ENCODE results near the gene CIC. TPM values are rescaled to one million over a fixed set of nuclear protein-coding genes. Genes with fewer than 3 reads are reported as not detected.

The CIC gene
- total and polyA plus RNA-seq, 2 of the 13 experiments (the other 11 are each of a cell fraction or from before 2014, with no cell fraction given) = 5.9 to 8.0 TPM

GRCh38 chr19:42306646-42307045 lies 37.6 kb downstream of the CIC start (continued):
- no peak for TF ChIP-seq HOMEZ (CRISPR knock-in tag; IDR thresholded peaks at IDR 0.05; ENCODE audit: low read depth)

DNA sequence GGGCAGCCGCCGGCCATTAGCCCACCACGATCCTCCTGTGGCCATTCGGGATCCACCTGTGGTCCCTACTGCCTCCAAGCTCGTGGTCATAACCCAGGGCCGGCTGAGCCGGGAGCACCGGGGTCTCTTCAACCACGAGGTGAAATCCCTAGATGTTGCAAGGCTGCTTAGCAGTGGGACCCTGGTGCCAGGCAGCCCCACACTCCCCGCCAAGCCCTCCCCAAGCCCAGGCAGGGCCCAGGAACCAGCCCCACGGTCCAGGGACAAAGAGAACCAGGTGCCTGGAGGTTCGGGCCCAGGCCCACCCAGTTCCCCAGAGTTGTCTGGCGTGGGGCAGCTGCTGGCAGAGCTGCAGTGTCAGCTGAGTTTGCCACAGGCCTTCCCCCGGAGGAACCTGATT lies 40.6 kb downstream of the CIC start:
- ATAC-seq (no peak), FAIRE-seq (no peak), DNase-seq (ENCODE audit: low spot score) (no peak)
- Histone ChIP-seq H3K27ac (ENCODE audit: extremely low read length, insufficient read depth, low read length) (no peak overlapping the region), H2AFZ (ENCODE audit: low read length) (no peak overlapping the region), H3K9ac (ENCODE audit: insufficient read depth, low read depth, low read length) (no peak overlapping the region), H3K36me3 (replicated peaks in 1 of 2; ENCODE audit: control insufficient read depth in 1 of 2, insufficient read depth in 2 of 2, low read length in 2 of 2) (no peaks in the 10 kb centered on the region), H3K4me1 (ENCODE audit: insufficient read depth, low read length) (peaks cover 19% of the 10 kb centered on the region), H4K20me1 (ENCODE audit: insufficient read depth, low read length) (no peaks in the 10 kb centered on the region), H3K4me3 (replicated peaks in 1 of 3; ENCODE audit: insufficient read depth in 1 of 3, low read depth in 2 of 3, low read length in 3 of 3) (no peak overlapping the region), H3K27me3 (ENCODE audit: control insufficient read depth in 1 of 2, insufficient read depth in 2 of 2, low read length in 2 of 2) (peaks cover 0 to 7% of the 10 kb centered on the region in 2 experiments; a peak in 3 of 5 replicates), H3K9me3 (ENCODE audit: low read length) (no peaks in the 10 kb centered on the region), H3K79me2 (ENCODE audit: insufficient read depth, low read length) (no peaks in the 10 kb centered on the region), H3K4me2 (ENCODE audit: low read depth, low read length) (no peak overlapping the region)
- no peak for TF ChIP-seq HNRNPH1 (optimal IDR thresholded peaks at IDR 0.05; ENCODE audit: low read depth, low read length)
- TF ChIP-seq, protein P1, sequence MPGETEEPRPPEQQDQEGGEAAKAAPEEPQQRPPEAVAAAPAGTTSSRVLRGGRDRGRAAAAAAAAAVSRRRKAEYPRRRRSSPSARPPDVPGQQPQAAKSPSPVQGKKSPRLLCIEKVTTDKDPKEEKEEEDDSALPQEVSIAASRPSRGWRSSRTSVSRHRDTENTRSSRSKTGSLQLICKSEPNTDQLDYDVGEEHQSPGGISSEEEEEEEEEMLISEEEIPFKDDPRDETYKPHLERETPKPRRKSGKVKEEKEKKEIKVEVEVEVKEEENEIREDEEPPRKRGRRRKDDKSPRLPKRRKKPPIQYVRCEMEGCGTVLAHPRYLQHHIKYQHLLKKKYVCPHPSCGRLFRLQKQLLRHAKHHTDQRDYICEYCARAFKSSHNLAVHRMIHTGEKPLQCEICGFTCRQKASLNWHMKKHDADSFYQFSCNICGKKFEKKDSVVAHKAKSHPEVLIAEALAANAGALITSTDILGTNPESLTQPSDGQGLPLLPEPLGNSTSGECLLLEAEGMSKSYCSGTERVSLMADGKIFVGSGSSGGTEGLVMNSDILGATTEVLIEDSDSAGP (CRISPR knock-in tag; IDR thresholded peaks at IDR 0.05; ENCODE audit: borderline replicate concordance) = peak; percentile 17; the same call in 1 of the 2 replicates
- intact Hi-C loops (cut with micrococcal nuclease; ENCODE audit: unreplicated experiment) = no loop called here
- in situ Hi-C loops (cut with HindIII; ENCODE audit: extremely low pct_ligation_motif_present, low pct_unique_long_range_greater_than_20kb) = no loop called here
- CTCF ChIA-PET (ENCODE audit: low intra/inter-chr PET ratio, low total read pairs) = no interaction called here
- POLR2A ChIA-PET = no interaction called here
- BruUV-seq (replicated peaks) = no TSS peak
- WGBS (ENCODE audit: low lambda C conversion rate) = 49% methylated on average over 5 of the region's 14 CpGs
